MG63 (cell line): ENCODE results near the gene TRPV4. TPM values are rescaled to one million over a fixed set of nuclear protein-coding genes. Genes with fewer than 3 reads are reported as not detected.

Experiments used
- DNase-seq: peaks from one replicate; pipeline ENCODE4 v3.0.0-alpha.2; 2020
- H3K27me3 ChIP-seq: fragments of 250-450 bp; sonication (Bioruptor Pico); 2 replicates; pipeline ENCODE4 v1.5.1; 2020; ENCODE audit warnings: mild to moderate bottlenecking, moderate library complexity
- H3K36me3 ChIP-seq: fragments of 250-450 bp; sonication (Bioruptor Pico); 2 replicates; pipeline ENCODE4 v1.5.1; 2020; ENCODE audit warnings: mild to moderate bottlenecking, moderate library complexity
- H3K4me3 ChIP-seq: fragments of 250-450 bp; sonication (Bioruptor Pico); 2 replicates; pipeline ENCODE4 v1.5.1; 2020; ENCODE audit warnings: mild to moderate bottlenecking, moderate library complexity
- H3K9me3 ChIP-seq: fragments of 250-450 bp; sonication (Bioruptor Pico); 2 replicates; pipeline ENCODE4 v1.5.1; 2020; ENCODE audit warnings: mild to moderate bottlenecking, moderate library complexity
- total RNA-seq: library from RNA; depleted of rRNA; stranded (reverse); fragments of >200 nt; shearing (Covaris generic); gene quantifications from 2 replicates; pipeline ENCODE4 v1.2.3, GENCODE V29; 2014; ENCODE audit warnings: low replicate concordance

TRPV4 gene
- total RNA-seq, 1 experiment from 2014 or later: 1.1 TPM

DNA sequence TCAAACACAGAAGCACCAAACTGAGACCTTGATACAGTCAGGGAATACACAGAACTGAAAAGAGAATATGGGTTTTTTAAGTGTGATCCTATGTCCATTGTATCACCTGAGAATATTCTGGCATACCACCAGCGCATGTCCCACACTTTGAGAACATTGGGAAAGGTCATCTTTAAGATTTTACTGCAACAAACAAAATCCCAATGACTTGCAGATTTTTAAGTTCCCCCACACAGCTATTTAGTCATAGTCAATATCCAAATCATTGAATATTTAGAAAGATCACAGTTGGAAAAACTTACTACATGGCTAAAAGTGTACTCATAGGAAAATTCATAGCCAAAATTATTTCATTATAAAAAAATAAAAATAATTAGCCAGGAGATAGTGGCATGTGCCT, 54.5 kb downstream of the TRPV4 start:
- H3K4me3 ChIP-seq: no peak overlapping the region
- DNase-seq: no peak
- H3K27me3 ChIP-seq: no peaks in the 10 kb centered on the region

DNA sequence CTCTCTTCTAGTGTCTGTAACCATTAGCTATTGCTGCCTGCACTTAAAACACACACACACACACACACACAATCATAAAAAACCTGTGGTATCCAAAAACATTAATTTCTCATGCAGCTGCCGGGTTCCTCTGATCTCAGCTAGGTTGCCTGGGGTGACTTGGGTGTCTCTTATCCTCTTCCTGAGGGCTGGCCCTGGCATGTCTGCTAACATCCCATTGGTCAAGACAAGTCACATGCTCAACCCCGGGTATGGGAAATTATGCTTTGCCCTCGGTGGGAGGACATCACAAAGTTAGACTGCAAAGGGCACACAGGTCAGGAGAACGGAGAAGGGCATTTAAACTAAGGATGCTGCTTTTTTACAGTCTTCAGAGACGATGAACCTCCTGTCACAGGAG, 55.7 kb downstream of the TRPV4 start:
- H3K36me3 ChIP-seq: no peaks in the 10 kb centered on the region
- no peaks in the 10 kb centered on the region for H3K9me3 ChIP-seq
- peak; percentile 21 for DNase-seq
- H3K4me3 ChIP-seq: no peak overlapping the region
- no peaks in the 10 kb centered on the region for H3K27me3 ChIP-seq

More for the DNA sequence above, 54.5 kb downstream of the TRPV4 start:
- Histone ChIP-seq H3K9me3 (no peaks in the 10 kb centered on the region), H3K36me3 (no peaks in the 10 kb centered on the region)

DNA sequence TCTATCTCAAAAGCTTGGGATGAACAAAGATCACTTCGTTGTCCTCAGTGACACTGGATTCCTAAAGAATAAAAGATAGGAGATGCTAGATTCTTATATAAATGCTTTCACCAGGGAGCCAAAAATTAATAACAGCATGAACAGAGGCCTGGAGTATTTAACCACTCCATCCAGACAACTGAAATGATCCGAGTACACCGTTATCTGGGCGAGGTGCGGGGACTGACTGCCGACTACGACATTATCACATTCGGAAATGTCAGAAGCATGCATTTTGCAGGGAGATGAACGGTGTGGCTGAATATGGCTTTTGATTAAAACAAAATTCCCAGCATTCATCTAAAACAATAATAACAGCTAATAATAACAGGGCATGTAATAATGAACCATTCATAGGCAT, 56.6 kb downstream of the TRPV4 start:
- H3K9me3 ChIP-seq: no peaks in the 10 kb centered on the region
- H3K4me3 ChIP-seq: no peak overlapping the region
- no peaks in the 10 kb centered on the region for H3K36me3 ChIP-seq
- H3K27me3 ChIP-seq: no peaks in the 10 kb centered on the region
- no peak for DNase-seq

DNA sequence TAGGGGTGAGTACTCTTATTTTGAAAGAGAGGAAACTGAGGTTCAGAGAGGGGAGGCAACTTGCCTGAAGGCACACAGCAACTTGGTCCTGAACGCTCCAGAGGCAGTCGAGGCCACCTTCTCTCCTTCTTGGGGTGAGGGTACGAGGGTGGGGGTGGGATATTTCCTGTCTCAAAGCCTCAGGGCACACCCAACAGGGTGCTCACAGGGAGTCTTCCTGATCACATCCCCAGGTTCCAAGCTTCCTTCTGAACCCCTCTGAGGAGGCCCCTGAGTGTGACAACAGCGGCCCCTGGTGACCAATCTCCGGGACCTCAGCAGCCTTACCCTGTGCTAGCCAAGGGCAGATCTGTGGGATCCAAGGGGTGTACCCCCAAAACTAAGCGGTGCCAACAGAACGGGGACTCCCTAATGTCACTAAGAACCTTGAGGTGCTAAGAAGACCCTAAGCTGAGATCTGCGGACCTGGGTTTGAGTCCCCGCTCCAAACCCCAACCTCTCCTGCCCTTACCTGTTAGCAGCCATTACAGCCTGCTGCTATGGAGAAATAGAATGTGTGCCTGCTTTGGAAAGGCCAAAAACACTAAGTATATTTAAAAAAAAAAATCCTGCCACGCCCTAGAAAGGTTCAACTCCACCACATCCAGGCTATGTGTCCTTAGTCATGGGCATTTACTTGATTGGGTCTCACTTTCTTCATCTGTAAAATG, 57.9 kb downstream of the TRPV4 start:
- no peaks in the 10 kb centered on the region for H3K9me3 ChIP-seq
- no peak overlapping the region for H3K4me3 ChIP-seq
- H3K36me3 ChIP-seq: no peaks in the 10 kb centered on the region
- H3K27me3 ChIP-seq: no peaks in the 10 kb centered on the region
- peak; percentile 55 for DNase-seq

DNA sequence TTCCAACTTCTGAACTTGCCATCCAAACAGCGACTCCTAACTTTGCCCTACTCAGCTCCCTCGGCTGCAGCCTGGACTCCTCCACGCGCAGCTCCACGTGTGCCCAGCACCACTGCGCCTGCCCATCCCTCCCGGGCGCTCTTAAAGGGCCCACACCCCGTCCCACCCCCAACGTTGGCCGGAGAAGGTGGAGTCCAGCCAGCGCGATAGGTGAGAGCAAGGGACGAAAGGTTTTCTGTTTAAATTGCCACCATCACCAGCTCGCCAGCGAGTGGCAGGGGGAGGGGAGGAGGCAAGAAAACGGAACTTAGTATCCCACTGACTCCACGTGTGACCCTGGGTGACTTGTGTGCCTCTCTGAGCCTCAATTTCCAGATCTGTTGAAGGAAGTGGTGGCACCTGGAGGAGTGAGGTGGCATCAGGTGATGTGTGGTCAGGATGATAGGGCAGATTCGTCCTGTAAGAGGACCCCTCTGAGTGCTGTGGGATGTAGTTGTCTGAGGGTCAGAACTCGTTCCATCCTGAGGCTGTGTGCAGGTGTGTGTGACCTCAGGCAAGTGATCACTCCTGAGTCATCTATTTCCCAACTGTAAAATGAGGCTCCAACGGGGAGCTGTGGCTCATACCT, 59.7 kb downstream of the TRPV4 start:
- Histone ChIP-seq H3K36me3 (no peaks in the 10 kb centered on the region), H3K9me3 (no peaks in the 10 kb centered on the region), H3K4me3 (no peak overlapping the region), H3K27me3 (no peaks in the 10 kb centered on the region)
- no peak for DNase-seq

DNA sequence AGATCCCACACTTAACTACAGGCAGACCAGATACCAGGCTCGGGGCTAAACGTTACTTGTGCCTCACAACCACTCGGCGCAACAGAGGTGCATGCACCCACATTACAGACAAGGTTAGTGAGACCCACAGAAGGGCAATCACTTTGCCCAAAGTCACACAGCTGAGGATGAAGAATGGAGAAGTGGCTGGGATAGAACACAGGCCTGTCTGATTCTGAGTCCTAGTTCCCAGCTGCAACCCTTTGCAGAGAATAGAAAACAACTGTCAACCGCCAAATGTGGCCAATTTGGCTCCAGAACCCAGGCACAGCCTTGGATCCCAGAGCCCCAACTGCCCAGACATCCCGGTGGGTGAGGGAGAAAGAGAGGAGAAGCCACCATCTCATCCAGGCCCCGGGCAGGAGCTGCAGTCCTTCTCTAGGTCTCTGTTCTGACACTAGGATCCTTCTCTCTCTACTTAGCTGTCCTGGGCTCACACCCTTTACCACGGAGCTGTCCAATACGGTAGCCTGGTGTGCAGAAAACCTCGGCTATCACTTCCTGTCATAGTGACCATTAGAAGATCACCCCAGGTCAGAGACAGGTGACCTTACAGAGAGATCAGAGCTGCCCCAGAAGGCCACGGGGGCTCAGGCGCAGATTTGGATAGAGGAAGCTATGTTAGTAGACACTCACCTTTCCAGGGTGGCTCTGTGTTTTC, 60.4 kb downstream of the TRPV4 start:
- DNase-seq: no peak
- Histone ChIP-seq H3K36me3 (no peaks in the 10 kb centered on the region), H3K4me3 (no peak overlapping the region), H3K9me3 (no peaks in the 10 kb centered on the region), H3K27me3 (no peaks in the 10 kb centered on the region)

DNA sequence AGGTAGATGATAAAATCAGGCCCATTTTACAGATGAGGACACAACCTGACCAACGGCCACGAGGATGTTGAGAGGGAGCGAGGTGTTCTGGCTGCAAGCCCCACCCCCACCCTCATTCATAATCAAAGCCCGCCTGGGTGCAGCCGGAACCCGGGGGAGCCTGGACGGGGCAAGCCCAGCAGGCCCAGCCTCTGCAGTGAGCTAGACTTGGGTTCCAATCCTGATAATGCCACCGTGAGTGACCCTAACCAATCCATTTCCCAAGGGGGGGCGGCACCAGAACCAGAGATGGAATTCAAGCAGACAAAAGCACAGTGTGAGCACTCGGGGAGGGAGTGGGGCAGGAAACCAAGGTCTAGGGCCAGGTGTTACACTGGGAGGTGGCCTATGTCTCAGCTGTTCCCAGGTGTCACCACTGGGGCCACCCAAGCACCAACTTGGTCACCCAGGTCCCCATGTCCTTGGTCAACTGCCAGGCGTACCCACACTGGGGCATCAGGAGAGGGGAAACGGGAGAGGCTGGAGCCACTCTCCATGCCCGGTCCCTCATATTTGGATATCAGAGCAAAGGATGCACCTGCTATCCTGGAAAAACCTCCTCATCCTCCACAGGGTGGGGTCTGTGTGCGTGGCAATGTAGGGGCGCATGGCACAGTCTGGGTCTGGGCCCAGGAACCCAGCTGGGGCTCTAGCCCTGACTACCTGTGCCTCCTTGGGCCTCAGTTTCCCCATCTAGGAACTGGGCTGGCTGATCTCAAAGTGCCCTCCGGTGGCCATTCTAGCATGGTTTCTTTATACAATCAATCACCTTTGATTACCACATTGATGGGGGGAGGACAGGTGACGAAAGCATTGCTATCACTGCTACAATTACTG, 61.2 kb downstream of the TRPV4 start:
- Histone ChIP-seq H3K9me3 (no peaks in the 10 kb centered on the region), H3K4me3 (no peak overlapping the region), H3K36me3 (no peaks in the 10 kb centered on the region), H3K27me3 (no peaks in the 10 kb centered on the region)
- no peak for DNase-seq

DNA sequence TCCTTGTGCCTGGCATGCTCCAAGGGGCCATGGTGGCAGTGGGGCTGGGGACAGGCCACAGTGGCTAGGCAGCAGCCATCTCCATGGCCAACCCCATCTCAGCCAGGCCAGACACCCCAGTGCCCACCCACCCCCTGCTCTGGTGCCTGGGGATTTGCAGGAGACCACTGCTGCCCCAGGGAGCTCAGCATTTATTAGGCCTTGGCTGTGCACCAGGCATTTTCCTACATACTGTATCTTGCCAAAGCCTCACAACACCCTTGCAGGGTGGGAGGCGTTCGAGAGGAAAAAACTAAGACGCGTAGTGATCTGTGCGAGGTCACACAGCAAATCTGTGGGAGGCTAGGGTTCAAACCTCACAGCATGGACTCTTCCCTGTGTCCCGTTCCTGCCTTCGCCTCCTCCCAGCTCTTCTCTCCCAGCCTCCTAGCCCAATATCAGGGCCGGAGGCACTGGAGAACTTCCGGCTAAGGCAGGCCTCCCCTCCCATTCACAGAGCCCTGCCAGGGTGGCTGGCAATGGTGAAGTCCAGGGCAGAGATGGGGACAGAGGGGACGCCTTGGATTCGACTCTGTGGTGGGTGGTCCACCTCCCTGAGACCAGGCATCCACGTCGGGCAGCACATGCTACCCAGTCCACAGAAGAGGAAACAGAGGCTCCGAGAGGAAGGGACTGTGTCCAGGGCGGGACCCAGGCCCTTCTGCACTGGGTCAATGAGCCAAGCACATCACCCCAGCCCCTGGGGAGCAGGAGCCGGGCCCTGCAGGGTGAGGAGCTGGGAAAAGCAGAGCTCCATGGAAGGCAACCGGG, 62.1 kb downstream of the TRPV4 start:
- no peaks in the 10 kb centered on the region for H3K36me3 ChIP-seq
- H3K4me3 ChIP-seq: no peak overlapping the region
- H3K27me3 ChIP-seq: no peaks in the 10 kb centered on the region
- no peak for DNase-seq
- H3K9me3 ChIP-seq: no peaks in the 10 kb centered on the region

DNA sequence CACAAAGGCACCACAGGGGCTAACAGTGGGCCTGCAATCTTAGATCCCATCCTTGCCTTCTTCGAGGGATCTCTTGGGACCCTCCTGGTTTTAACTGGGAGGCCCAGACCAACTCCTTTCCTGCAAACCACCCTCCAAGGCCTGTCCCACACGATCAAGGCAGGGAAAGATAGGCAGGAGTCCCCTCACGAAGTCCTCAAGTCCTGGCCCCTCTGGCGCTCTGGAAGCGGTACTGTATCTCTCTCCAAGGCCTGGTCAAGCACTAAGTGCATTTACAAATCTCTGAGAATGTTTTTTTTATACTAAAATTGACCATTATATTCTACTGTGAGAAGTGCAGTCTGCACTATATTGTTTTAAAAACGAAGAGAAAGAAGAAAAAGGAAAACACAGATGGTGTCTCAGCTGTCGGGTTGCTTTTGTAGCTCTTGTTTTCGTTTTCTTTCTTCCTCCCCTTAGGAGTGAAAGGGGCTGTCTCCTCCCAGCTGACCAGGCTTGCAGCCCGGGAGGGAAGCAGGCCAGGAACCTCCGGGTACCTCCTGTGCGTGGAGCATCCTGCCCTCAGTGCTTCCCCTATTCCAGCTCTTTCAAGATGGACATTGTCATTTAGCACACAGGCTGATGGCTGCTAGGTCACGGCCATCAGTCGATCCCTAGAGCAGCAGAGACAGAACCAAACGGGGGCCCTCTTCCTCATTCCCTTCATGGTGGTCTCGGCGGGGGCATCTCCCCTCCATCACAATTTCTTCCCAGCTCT, 62.9 kb downstream of the TRPV4 start:
- Histone ChIP-seq H3K36me3 (no peaks in the 10 kb centered on the region), H3K9me3 (no peaks in the 10 kb centered on the region), H3K4me3 (no peak overlapping the region), H3K27me3 (no peaks in the 10 kb centered on the region)
- DNase-seq: no peak

DNA sequence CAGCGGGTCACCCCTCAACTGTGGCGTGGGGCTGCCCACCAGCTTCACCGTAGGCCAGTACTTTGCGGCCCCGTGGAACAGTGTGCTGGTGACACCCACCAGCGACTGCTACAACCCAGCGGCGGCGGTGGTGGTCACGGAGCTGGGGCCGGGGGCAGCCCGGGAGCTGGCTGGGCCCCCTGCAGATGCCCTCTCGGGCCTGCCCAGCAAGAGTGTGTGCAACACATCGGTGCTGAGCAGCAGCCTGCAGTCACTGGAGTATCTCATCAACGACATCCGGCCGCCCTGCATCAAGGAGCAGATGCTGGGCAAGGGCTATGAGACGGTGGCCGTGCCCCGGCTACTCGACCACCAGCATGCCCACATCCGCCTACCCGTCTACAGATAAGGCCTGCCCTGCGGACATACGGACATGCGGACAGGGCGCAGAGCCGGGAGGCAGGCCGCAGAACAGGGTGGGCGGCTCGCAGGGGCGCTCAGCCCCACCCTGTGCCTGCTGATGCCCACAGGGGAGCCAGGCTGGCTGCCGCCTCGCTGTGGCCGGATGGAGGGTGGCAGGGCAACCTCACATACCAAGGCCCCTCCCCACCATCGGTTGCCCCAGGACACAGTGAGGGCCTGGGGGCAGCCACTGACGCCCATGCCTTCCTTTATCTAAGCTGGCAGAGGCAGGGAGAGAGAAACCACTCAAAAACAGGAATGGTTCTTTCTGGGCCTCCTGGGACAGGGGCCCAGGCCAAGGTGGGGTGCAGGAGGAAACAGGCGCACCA, 64.1 kb downstream of the TRPV4 start:
- no peak for DNase-seq
- no peaks in the 10 kb centered on the region for H3K9me3 ChIP-seq
- H3K36me3 ChIP-seq: no peaks in the 10 kb centered on the region
- no peaks in the 10 kb centered on the region for H3K27me3 ChIP-seq
- H3K4me3 ChIP-seq: no peak overlapping the region

DNA sequence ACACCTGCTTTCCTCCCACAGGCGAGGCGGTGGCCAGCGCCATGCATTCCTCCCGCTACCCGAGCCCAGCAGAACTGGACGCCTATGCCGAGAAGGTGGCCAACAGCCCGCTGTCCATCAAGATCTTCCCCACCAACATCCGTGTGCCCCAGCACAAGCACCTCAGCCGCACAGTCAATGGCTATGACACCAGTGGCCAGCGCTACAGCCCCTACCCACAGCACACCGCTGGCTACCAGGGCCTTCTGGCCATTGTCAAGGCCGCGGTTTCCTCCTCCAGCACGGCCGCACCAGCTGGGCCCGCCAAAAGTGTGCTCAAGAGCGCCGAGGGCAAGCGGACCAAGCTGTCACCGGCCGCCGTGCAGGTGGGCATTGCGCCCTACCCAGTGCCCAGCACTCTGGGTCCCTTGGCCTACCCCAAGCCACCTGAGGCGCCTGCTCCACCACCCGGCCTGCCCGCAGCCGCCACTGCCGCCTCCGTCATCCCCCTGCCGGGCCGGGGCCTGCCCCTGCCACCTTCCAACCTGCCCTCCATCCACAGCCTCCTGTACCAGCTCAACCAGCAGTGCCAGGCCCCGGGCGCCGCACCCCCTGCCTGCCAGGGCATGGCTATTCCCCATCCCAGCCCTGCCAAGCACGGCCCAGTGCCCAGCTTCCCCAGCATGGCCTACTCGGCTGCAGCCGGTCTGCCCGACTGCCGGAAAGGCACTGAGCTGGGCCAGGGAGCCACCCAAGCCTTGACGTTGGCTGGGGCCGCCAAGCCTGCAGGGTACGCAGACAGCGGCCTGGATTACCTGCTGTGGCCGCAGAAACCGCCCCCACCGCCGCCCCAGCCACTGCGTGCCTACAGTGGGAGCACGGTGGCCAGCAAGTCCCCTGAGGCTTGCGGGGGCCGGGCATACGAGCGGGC, 65.0 kb downstream of the TRPV4 start:
- H3K27me3 ChIP-seq: no peaks in the 10 kb centered on the region
- no peaks in the 10 kb centered on the region for H3K36me3 ChIP-seq
- H3K9me3 ChIP-seq: peaks cover 3% of the 10 kb centered on the region; the same call in 1 of the 2 replicates
- DNase-seq: no peak
- no peak overlapping the region for H3K4me3 ChIP-seq

DNA sequence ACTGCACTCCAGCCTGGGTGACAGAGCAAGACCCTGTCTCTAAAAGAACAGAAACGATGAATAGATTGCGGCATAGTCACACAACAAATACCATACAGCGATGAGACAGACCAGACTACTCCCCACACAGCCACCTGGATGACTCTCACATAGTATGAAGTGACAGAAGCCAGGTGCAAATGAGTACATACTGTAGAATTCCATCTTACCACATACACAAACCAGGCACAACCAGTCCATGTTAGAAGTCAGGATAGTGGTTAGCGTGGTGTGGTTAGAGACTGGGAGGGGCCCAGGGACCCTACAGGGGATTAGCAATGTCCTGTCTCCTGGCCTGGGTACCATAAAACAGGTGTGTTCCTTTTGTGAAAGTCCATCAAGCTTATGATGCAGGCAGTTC, 65.7 kb downstream of the TRPV4 start:
- H3K9me3 ChIP-seq: peaks cover 3% of the 10 kb centered on the region; the same call in 1 of the 2 replicates
- H3K36me3 ChIP-seq: no peaks in the 10 kb centered on the region
- no peak overlapping the region for H3K4me3 ChIP-seq
- DNase-seq: no peak
- no peaks in the 10 kb centered on the region for H3K27me3 ChIP-seq

DNA sequence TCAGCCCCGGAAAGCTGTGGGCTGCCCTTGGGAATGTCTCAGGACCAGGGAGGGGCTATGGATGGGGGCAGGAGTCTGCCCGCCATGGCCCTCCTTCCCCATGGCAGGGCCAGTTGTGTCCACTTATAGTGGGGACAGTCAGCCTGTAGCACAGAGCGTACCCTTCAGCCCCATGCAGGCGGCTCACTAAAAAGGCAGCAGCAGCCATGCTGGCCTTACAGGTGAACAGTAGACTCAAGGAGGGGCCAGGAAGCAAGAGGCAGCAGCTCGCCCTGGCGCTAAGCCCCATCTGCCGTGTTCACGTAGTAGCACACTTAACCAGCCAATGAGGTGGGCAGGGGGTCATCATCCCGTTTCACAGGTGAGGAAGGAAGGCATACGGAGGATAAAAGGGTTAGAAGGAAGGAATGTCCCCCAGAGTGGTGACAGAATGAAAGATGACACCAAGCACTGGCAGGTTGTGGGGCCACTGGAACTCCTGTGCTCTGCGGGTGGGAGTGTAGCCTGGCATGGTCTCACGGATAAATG, 66.9 kb downstream of the TRPV4 start:
- H3K27me3 ChIP-seq: no peaks in the 10 kb centered on the region
- H3K4me3 ChIP-seq: no peak overlapping the region
- H3K36me3 ChIP-seq: no peaks in the 10 kb centered on the region
- DNase-seq: no peak
- peaks cover 3% of the 10 kb centered on the region; the same call in 1 of the 2 replicates for H3K9me3 ChIP-seq

DNA sequence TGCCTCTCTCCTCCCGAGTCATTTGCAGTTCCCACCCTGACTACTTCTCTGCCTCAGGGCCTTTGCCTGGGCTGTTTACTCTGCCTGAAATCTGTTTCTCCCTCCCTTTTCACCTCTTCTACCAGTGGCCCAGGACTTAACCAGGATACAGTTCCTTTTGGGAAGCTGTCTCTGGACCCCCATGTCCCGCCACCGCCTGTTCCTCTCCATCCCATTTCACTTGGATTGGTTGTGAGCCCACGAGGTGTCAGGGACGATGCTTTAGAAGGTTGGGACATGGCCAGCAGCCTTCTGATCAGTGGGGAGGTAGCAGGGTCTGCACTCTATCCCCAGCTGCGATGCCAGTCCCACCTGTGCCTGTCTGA, 67.8 kb downstream of the TRPV4 start:
- H3K27me3 ChIP-seq: no peaks in the 10 kb centered on the region
- no peak for DNase-seq
- peaks cover 3% of the 10 kb centered on the region; the same call in 1 of the 2 replicates for H3K9me3 ChIP-seq
- H3K4me3 ChIP-seq: no peak overlapping the region
- H3K36me3 ChIP-seq: no peaks in the 10 kb centered on the region
